Measurements from ENCODE around the gene CAMKK2. TPM values are rescaled to one million over a fixed set of nuclear protein-coding genes. Genes with fewer than 3 reads are reported as not detected.

CAMKK2 gene
- polyA plus RNA-seq, 1 of the 3 experiments (the other 2 are of a cell fraction) = 23.6 TPM

DNA sequence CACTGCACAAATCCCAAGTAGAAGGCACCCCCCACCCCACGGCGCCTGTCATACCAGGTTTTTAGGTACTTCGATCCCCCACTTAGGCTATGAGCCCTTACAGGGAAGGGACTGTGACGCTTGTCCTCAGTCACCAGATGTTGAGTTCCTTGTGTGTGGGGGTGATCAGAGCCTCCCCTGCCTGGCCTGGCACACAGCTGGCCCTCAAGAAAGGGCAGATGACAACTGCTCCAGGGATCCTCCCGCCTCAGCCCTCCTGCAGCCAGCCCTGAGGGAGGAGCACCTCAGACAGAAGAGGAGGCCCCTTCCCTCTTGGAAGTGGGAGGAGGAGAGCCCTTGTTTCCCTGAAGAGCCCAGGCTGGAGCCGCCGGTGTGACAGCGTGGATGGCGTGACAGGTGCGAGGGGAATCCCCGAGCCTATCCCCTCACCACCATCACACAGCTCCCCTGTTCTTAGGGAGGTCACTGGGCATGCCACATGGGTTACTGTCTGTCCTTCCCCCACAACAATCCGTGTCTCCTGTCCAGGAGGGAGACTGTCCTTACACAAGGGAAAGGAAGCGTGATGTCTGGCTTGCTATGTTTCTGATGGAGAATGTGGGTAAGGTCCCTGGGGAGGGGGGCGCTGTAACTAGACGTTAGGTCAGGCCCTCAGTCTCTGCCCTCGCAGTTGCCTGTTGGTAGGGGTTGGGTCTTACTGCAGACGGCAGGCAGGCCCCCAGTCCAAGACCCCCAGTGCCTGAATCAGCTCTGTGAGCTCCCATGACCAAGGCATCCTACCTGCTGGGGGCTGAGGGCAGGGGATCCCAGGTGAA is 55.1 kb downstream of the CAMKK2 start:
- CTCF ChIA-PET = interaction anchor here (3.4 kb wide), 1 partner anchor 11 kb away, joined by 35 read pairs; no protein-coding TSS in a partner anchor
- H3K9me2 ChIP-seq = no peaks in the 10 kb centered on the region
- TF ChIP-seq YY1 (IDR thresholded peaks at IDR 0.05; ENCODE audit: low read depth) = no peak
- no peak for TF ChIP-seq FOXM1 (IDR thresholded peaks at IDR 0.05; ENCODE audit: low read depth)
- no peak for TF ChIP-seq TAF1 (IDR thresholded peaks at IDR 0.05; ENCODE audit: borderline replicate concordance, low read depth, low read length)
- TF ChIP-seq MEF2A (IDR thresholded peaks at IDR 0.05; ENCODE audit: borderline replicate concordance, low read depth) = no peak
- TF ChIP-seq, protein P1, sequence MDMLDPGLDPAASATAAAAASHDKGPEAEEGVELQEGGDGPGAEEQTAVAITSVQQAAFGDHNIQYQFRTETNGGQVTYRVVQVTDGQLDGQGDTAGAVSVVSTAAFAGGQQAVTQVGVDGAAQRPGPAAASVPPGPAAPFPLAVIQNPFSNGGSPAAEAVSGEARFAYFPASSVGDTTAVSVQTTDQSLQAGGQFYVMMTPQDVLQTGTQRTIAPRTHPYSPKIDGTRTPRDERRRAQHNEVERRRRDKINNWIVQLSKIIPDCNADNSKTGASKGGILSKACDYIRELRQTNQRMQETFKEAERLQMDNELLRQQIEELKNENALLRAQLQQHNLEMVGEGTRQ (IDR thresholded peaks at IDR 0.05; ENCODE audit: borderline replicate concordance, low read depth, low read length) = no peak
- TF ChIP-seq, protein P2, sequence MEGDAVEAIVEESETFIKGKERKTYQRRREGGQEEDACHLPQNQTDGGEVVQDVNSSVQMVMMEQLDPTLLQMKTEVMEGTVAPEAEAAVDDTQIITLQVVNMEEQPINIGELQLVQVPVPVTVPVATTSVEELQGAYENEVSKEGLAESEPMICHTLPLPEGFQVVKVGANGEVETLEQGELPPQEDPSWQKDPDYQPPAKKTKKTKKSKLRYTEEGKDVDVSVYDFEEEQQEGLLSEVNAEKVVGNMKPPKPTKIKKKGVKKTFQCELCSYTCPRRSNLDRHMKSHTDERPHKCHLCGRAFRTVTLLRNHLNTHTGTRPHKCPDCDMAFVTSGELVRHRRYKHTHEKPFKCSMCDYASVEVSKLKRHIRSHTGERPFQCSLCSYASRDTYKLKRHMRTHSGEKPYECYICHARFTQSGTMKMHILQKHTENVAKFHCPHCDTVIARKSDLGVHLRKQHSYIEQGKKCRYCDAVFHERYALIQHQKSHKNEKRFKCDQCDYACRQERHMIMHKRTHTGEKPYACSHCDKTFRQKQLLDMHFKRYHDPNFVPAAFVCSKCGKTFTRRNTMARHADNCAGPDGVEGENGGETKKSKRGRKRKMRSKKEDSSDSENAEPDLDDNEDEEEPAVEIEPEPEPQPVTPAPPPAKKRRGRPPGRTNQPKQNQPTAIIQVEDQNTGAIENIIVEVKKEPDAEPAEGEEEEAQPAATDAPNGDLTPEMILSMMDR (IDR thresholded peaks at IDR 0.05) = no peak
- TF ChIP-seq CHD2 (IDR thresholded peaks at IDR 0.05; ENCODE audit: low read length, partially characterized antibody) = no peak
- TF ChIP-seq FOXJ3 (CRISPR knock-in tag; IDR thresholded peaks at IDR 0.05) = no peak
- no peak for TF ChIP-seq RAD21 (IDR thresholded peaks at IDR 0.05; ENCODE audit: low read length)
- TF ChIP-seq, protein P3, sequence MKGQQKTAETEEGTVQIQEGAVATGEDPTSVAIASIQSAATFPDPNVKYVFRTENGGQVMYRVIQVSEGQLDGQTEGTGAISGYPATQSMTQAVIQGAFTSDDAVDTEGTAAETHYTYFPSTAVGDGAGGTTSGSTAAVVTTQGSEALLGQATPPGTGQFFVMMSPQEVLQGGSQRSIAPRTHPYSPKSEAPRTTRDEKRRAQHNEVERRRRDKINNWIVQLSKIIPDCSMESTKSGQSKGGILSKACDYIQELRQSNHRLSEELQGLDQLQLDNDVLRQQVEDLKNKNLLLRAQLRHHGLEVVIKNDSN (IDR thresholded peaks at IDR 0.05; ENCODE audit: borderline replicate concordance, low read depth) = no peak
- no peak for TF ChIP-seq TCF12 (IDR thresholded peaks at IDR 0.05)
- TF ChIP-seq, protein P4, sequence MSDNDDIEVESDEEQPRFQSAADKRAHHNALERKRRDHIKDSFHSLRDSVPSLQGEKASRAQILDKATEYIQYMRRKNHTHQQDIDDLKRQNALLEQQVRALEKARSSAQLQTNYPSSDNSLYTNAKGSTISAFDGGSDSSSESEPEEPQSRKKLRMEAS (IDR thresholded peaks at IDR 0.05; ENCODE audit: low read depth) = no peak
- no peak for TF ChIP-seq FOSL2 (IDR thresholded peaks at IDR 0.05; ENCODE audit: borderline replicate concordance, low read depth)
- TF ChIP-seq ELF1 (IDR thresholded peaks at IDR 0.05) = no peak
- TF ChIP-seq EP300 (IDR thresholded peaks at IDR 0.05; ENCODE audit: borderline replicate concordance in 1 of 2, low read depth in 1 of 2, low read length in 1 of 2) = no peak
- TF ChIP-seq, protein P5, sequence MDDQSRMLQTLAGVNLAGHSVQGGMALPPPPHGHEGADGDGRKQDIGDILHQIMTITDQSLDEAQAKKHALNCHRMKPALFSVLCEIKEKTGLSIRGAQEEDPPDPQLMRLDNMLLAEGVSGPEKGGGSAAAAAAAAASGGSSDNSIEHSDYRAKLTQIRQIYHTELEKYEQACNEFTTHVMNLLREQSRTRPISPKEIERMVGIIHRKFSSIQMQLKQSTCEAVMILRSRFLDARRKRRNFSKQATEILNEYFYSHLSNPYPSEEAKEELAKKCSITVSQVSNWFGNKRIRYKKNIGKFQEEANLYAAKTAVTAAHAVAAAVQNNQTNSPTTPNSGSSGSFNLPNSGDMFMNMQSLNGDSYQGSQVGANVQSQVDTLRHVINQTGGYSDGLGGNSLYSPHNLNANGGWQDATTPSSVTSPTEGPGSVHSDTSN (IDR thresholded peaks at IDR 0.05) = no peak
- no peak for TF ChIP-seq GABPA (IDR thresholded peaks at IDR 0.05; ENCODE audit: low read depth)
- TF ChIP-seq RCOR1 (IDR thresholded peaks at IDR 0.05; ENCODE audit: low read length) = no peak

More for the DNA sequence above, 55.1 kb downstream of the CAMKK2 start:
- H3K4me2 ChIP-seq = no peak overlapping the region
- H3K4me1 ChIP-seq (ENCODE audit: control insufficient read depth in 1 of 2, insufficient read depth in 2 of 2, low read depth in 1 of 2, low read length in 1 of 2) = peaks cover 0 to 4% of the 10 kb centered on the region in 2 experiments; a peak in 1 of 4 replicates
- POLR2A ChIA-PET = no interaction called here
- no peaks in the 10 kb centered on the region for H3K27me3 ChIP-seq (ENCODE audit: insufficient read depth)
- 94% methylated on average over 16 of the region's 17 CpGs for WGBS (ENCODE audit: low lambda C conversion rate)
- DNase-seq = no peak
- H3K9me3 ChIP-seq = no peaks in the 10 kb centered on the region
- no peak overlapping the region for H3K9ac ChIP-seq
- no peaks in the 10 kb centered on the region for H3K79me2 ChIP-seq (ENCODE audit: insufficient read depth)
- H3F3A ChIP-seq (replicated peaks; ENCODE audit: insufficient read depth) = no peaks in the 10 kb centered on the region
- H4K20me1 ChIP-seq (ENCODE audit: insufficient read depth) = no peaks in the 10 kb centered on the region
- H2AFZ ChIP-seq (ENCODE audit: low read depth) = no peak overlapping the region
- H3K4me3 ChIP-seq (ENCODE audit: low read depth in 2 of 2, low read length in 1 of 2) = no peak overlapping the region
- no peak overlapping the region for H3K27ac ChIP-seq (ENCODE audit: low read depth in 2 of 2, low read length in 1 of 2)
- peaks cover 0 to 8% of the 10 kb centered on the region in 2 experiments for H3K36me3 ChIP-seq (replicated peaks in 1 of 2; ENCODE audit: control insufficient read depth in 1 of 2, insufficient read depth in 2 of 2, low read length in 1 of 2)
